Effector memory CD4-positive, alpha-beta T cell (primary cell): Measurements from ENCODE around the gene KIF26B.

ENCODE experiments used
- DNase-seq, 3 donors: peaks; one replicate each; pipeline ENCODE4 v3.0.0-alpha.2; 2020
- H3K27ac ChIP-seq: 2 replicates; pipeline ENCODE4 v1.7.0; 2013; ENCODE audit warnings: mild to moderate bottlenecking, low read length, moderate library complexity; ENCODE audit not compliant: insufficient read depth, poor library complexity, severe bottlenecking
- H3K27me3 ChIP-seq: replicated peaks from 2 replicates; pipeline ENCODE4 v1.7.0; 2013; ENCODE audit warnings: mild to moderate bottlenecking, low read length; ENCODE audit not compliant: insufficient read depth, control insufficient read depth, poor library complexity, severe bottlenecking
- H3K36me3 ChIP-seq: 2 replicates; pipeline ENCODE4 v1.7.0; 2013; ENCODE audit warnings: mild to moderate bottlenecking, low read length, moderate library complexity; ENCODE audit not compliant: control insufficient read depth, insufficient read depth
- H3K4me1 ChIP-seq: 2 replicates; pipeline ENCODE4 v1.7.0; 2013; ENCODE audit warnings: low read length, mild to moderate bottlenecking; ENCODE audit not compliant: control insufficient read depth, insufficient read depth, poor library complexity, severe bottlenecking
- H3K4me3 ChIP-seq: 2 replicates; pipeline ENCODE4 v1.7.0; 2013; ENCODE audit warnings: low read length, low read depth, mild to moderate bottlenecking; ENCODE audit not compliant: insufficient read depth, poor library complexity, severe bottlenecking
- H3K9me3 ChIP-seq: 2 replicates; pipeline ENCODE4 v1.7.0; 2013; ENCODE audit warnings: mild to moderate bottlenecking, low read length, moderate library complexity; ENCODE audit not compliant: control insufficient read depth

The KIF26B gene

GRCh38 chr1:245516284-245516759, 361.5 kb downstream of the KIF26B start:
- H3K27me3 ChIP-seq = no peaks in the 10 kb centered on the region
- H3K4me1 ChIP-seq = no peaks in the 10 kb centered on the region
- H3K4me3 ChIP-seq = no peak overlapping the region
- H3K9me3 ChIP-seq = no peaks in the 10 kb centered on the region
- H3K36me3 ChIP-seq = no peaks in the 10 kb centered on the region
- no peak for DNase-seq
- no peak overlapping the region for H3K27ac ChIP-seq

GRCh38 chr1:245520611-245521010, 365.8 kb downstream of the KIF26B start:
- Histone ChIP-seq H3K36me3 (no peaks in the 10 kb centered on the region), H3K27ac (no peak overlapping the region), H3K4me1 (no peaks in the 10 kb centered on the region), H3K9me3 (no peaks in the 10 kb centered on the region), H3K27me3 (no peaks in the 10 kb centered on the region), H3K4me3 (no peak overlapping the region)
- no peak for DNase-seq

- Histone ChIP-seq H3K27me3 (no peaks in the 10 kb centered on the region), H3K9me3 (no peaks in the 10 kb centered on the region), H3K4me3 (no peak overlapping the region), H3K36me3 (no peaks in the 10 kb centered on the region), H3K4me1 (no peaks in the 10 kb centered on the region), H3K27ac (no peak overlapping the region)
- no peak for DNase-seq
Observed at GRCh38 chr1:245526141-245526540, 371.4 kb downstream of the KIF26B start.

GRCh38 chr1:245528258-245528635, 373.5 kb downstream of the KIF26B start:
- Histone ChIP-seq H3K4me1 (no peaks in the 10 kb centered on the region), H3K36me3 (no peaks in the 10 kb centered on the region)

GRCh38 chr1:245530937-245531336, 376.2 kb downstream of the KIF26B start:
- Histone ChIP-seq H3K4me1 (no peaks in the 10 kb centered on the region), H3K27ac (no peak overlapping the region), H3K27me3 (no peaks in the 10 kb centered on the region), H3K4me3 (no peak overlapping the region), H3K36me3 (no peaks in the 10 kb centered on the region), H3K9me3 (no peaks in the 10 kb centered on the region)
- DNase-seq = no peak

More at GRCh38 chr1:245528258-245528635, 373.5 kb downstream of the KIF26B start:
- no peak for DNase-seq
- no peaks in the 10 kb centered on the region for H3K9me3 ChIP-seq
- H3K27me3 ChIP-seq = no peaks in the 10 kb centered on the region
- H3K4me3 ChIP-seq = no peak overlapping the region
- H3K27ac ChIP-seq = no peak overlapping the region

- no peaks in the 10 kb centered on the region for H3K4me1 ChIP-seq
- no peaks in the 10 kb centered on the region for H3K9me3 ChIP-seq
- H3K27ac ChIP-seq = no peak overlapping the region
- H3K27me3 ChIP-seq = no peaks in the 10 kb centered on the region
- H3K4me3 ChIP-seq = no peak overlapping the region
- DNase-seq = no peak
- no peaks in the 10 kb centered on the region for H3K36me3 ChIP-seq
Observed at GRCh38 chr1:245537992-245538391, 383.2 kb downstream of the KIF26B start.

GRCh38 chr1:245538671-245539070, 383.9 kb downstream of the KIF26B start:
- H3K27ac ChIP-seq = no peak overlapping the region
- H3K4me1 ChIP-seq = no peaks in the 10 kb centered on the region
- H3K27me3 ChIP-seq = no peaks in the 10 kb centered on the region
- no peaks in the 10 kb centered on the region for H3K36me3 ChIP-seq
- no peak for DNase-seq
- H3K4me3 ChIP-seq = no peak overlapping the region
- no peaks in the 10 kb centered on the region for H3K9me3 ChIP-seq

- no peak for DNase-seq
- H3K27ac ChIP-seq = no peak overlapping the region
- H3K36me3 ChIP-seq = no peaks in the 10 kb centered on the region
- no peaks in the 10 kb centered on the region for H3K27me3 ChIP-seq
- H3K9me3 ChIP-seq = no peaks in the 10 kb centered on the region
- H3K4me1 ChIP-seq = no peaks in the 10 kb centered on the region
- no peak overlapping the region for H3K4me3 ChIP-seq
Observed at GRCh38 chr1:245541369-245541768, 386.6 kb downstream of the KIF26B start.

GRCh38 chr1:245542365-245542764, 387.6 kb downstream of the KIF26B start:
- Histone ChIP-seq H3K4me1 (no peaks in the 10 kb centered on the region), H3K36me3 (no peaks in the 10 kb centered on the region), H3K27ac (no peak overlapping the region), H3K27me3 (no peaks in the 10 kb centered on the region), H3K9me3 (no peaks in the 10 kb centered on the region), H3K4me3 (no peak overlapping the region)
- no peak for DNase-seq

GRCh38 chr1:245544236-245544635, 389.5 kb downstream of the KIF26B start:
- no peak overlapping the region for H3K4me3 ChIP-seq
- H3K27ac ChIP-seq = no peak overlapping the region
- DNase-seq = no peak
- no peaks in the 10 kb centered on the region for H3K9me3 ChIP-seq
- H3K27me3 ChIP-seq = no peaks in the 10 kb centered on the region
- no peaks in the 10 kb centered on the region for H3K36me3 ChIP-seq
- H3K4me1 ChIP-seq = no peaks in the 10 kb centered on the region

- no peak overlapping the region for H3K4me3 ChIP-seq
- DNase-seq = no peak
Observed at GRCh38 chr1:245546875-245547274, 392.1 kb downstream of the KIF26B start.

More at GRCh38 chr1:245546875-245547274, 392.1 kb downstream of the KIF26B start:
- no peaks in the 10 kb centered on the region for H3K27me3 ChIP-seq
- no peak overlapping the region for H3K27ac ChIP-seq
- H3K36me3 ChIP-seq = no peaks in the 10 kb centered on the region
- H3K9me3 ChIP-seq = no peaks in the 10 kb centered on the region
- H3K4me1 ChIP-seq = no peaks in the 10 kb centered on the region
